ENCODE results near the gene HIF3A. TPM values are rescaled to one million over a fixed set of nuclear protein-coding genes. Genes with fewer than 3 reads are reported as not detected.

Gene HIF3A
- total RNA-seq (2022) (0.68 and 1.7 TPM in 2 replicates), Bru-seq, nascent RNA (percentile 17 among the genes with signal in this experiment), BruChase-seq, experiment 1, labeled RNA remaining after a 6-hour chase (percentile 10 among the genes with signal in this experiment), BruChase-seq, experiment 2, labeled RNA remaining after a 2-hour chase (percentile 12 among the genes with signal in this experiment)
- long read RNA-seq, partial matches to known transcripts, result 0 of 2 reads
- long read RNA-seq, other reads (novel, unspliced or antisense), result 1 of 2 reads

- no peak within 1 kb of the TSS for H3K27ac Mint-ChIP-seq (ENCODE audit: unreplicated experiment)
- intact Hi-C loops (cut with micrococcal nuclease; ENCODE audit: unreplicated experiment), result no loop called here
- TF ChIP-seq CTCF (IDR thresholded peaks at IDR 0.05; ENCODE audit: unreplicated experiment), result no peak
- no TSS peak for BruUV-seq (replicated peaks)
- peaks cover 8% of the 10 kb centered on the region for H3K36me3 Mint-ChIP-seq (ENCODE audit: insufficient read depth, unreplicated experiment)
- H3K4me1 Mint-ChIP-seq (ENCODE audit: low read depth, unreplicated experiment), result peaks cover 23% of the 10 kb centered on the region
- CTCF ChIA-PET, result interaction anchor here (0.7 to 1.3 kb wide), 3 partner anchors 50 to 695 kb away, joined by 3 to 9 read pairs (median 4); partner anchors contain the start of gene PPP5C
- peak; percentile 49 for DNase-seq
- H3K4me3 Mint-ChIP-seq (ENCODE audit: low read depth, unreplicated experiment), result peak within 1 kb of the TSS; percentile 40
- peaks cover 17% of the 10 kb centered on the region for H3K27me3 Mint-ChIP-seq (ENCODE audit: unreplicated experiment)
- H3K9me3 Mint-ChIP-seq (ENCODE audit: low read depth, unreplicated experiment), result no peaks in the 10 kb centered on the region
These were observed at the start of gene HIF3A for GRCh38 chr19:46296722-46297461. Gene HIF3A (plus strand): TSS chr19:46297042. CDS start chr19:46297077, 35 bp downstream.

- no peak for TF ChIP-seq CTCF (IDR thresholded peaks at IDR 0.05; ENCODE audit: unreplicated experiment)
- Mint-ChIP-seq H3K9me3 (ENCODE audit: low read depth, unreplicated experiment) (peaks cover 1% of the 10 kb centered on the region), H3K27me3 (ENCODE audit: unreplicated experiment) (peaks cover 90% of the 10 kb centered on the region), H3K27ac (ENCODE audit: unreplicated experiment) (no peak overlapping the region), H3K36me3 (ENCODE audit: insufficient read depth, unreplicated experiment) (no peaks in the 10 kb centered on the region), H3K4me1 (ENCODE audit: low read depth, unreplicated experiment) (peaks cover 22% of the 10 kb centered on the region), H3K4me3 (ENCODE audit: low read depth, unreplicated experiment) (no peak overlapping the region)
- no peak for DNase-seq
- CTCF ChIA-PET, result no interaction called here
- BruUV-seq (replicated peaks), result no TSS peak
- intact Hi-C loops (cut with micrococcal nuclease; ENCODE audit: unreplicated experiment), result no loop called here
These were observed 46.6 kb upstream of the HIF3A start for GRCh38 chr19:46250076-46250735.

GRCh38 chr19:46251416-46251815 is 45.4 kb upstream of the HIF3A start:
- Mint-ChIP-seq H3K27ac (ENCODE audit: unreplicated experiment) (no peak overlapping the region), H3K36me3 (ENCODE audit: insufficient read depth, unreplicated experiment) (no peaks in the 10 kb centered on the region), H3K4me3 (ENCODE audit: low read depth, unreplicated experiment) (no peak overlapping the region), H3K27me3 (ENCODE audit: unreplicated experiment) (peaks cover 90% of the 10 kb centered on the region), H3K9me3 (ENCODE audit: low read depth, unreplicated experiment) (peaks cover 3% of the 10 kb centered on the region), H3K4me1 (ENCODE audit: low read depth, unreplicated experiment) (peaks cover 22% of the 10 kb centered on the region)
- BruUV-seq (replicated peaks), result no TSS peak
- intact Hi-C loops (cut with micrococcal nuclease; ENCODE audit: unreplicated experiment), result no loop called here
- CTCF ChIA-PET, result no interaction called here
- DNase-seq, result no peak
- no peak for TF ChIP-seq CTCF (IDR thresholded peaks at IDR 0.05; ENCODE audit: unreplicated experiment)

- Mint-ChIP-seq H3K4me1 (ENCODE audit: low read depth, unreplicated experiment) (peaks cover 27% of the 10 kb centered on the region), H3K4me3 (ENCODE audit: low read depth, unreplicated experiment) (no peak overlapping the region), H3K27me3 (ENCODE audit: unreplicated experiment) (peaks cover 90% of the 10 kb centered on the region), H3K27ac (ENCODE audit: unreplicated experiment) (no peak overlapping the region), H3K9me3 (ENCODE audit: low read depth, unreplicated experiment) (peaks cover 3% of the 10 kb centered on the region), H3K36me3 (ENCODE audit: insufficient read depth, unreplicated experiment) (no peaks in the 10 kb centered on the region)
- no TSS peak for BruUV-seq (replicated peaks)
- intact Hi-C loops (cut with micrococcal nuclease; ENCODE audit: unreplicated experiment), result no loop called here
- TF ChIP-seq CTCF (IDR thresholded peaks at IDR 0.05; ENCODE audit: unreplicated experiment), result no peak
- no peak for DNase-seq
- CTCF ChIA-PET, result interaction anchor here (0.7 to 1.5 kb wide), 4 partner anchors 12 to 455 kb away, joined by 4 to 7 read pairs (median 4); no protein-coding TSS in a partner anchor
These were observed 42.1 kb upstream of the HIF3A start for GRCh38 chr19:46254776-46255175.
